Measurements from ENCODE around the gene SRM.
"Not testable (repeated sequence)": the region's sequence is repeated elsewhere in the genome, so short reads cannot be mapped to it uniquely, and the experiment has no call there.

Gene SRM

GRCh38 chr1:11064942-11065341 is 5.1 kb upstream of the SRM start:
- DNase-seq (ENCODE audit: low spot score), result no peak

GRCh38 chr1:11063937-11064537 is 4.2 kb upstream of the SRM start:
- not testable (repeated sequence) for DNase-seq (ENCODE audit: low spot score)

- peak; percentile 28 for DNase-seq (ENCODE audit: low spot score)
Measured at GRCh38 chr1:11062965-11063401, 3.2 kb upstream of the SRM start.

- no peak for DNase-seq (ENCODE audit: low spot score)
Measured at GRCh38 chr1:11061652-11062365, 2.0 kb upstream of the SRM start.

- DNase-seq (ENCODE audit: low spot score), result no peak
Measured at GRCh38 chr1:11059155-11059967, 457 bp downstream of the SRM start.

- DNase-seq (ENCODE audit: low spot score), result no peak
Measured at GRCh38 chr1:11058595-11059154, 1.1 kb downstream of the SRM start.

DNA sequence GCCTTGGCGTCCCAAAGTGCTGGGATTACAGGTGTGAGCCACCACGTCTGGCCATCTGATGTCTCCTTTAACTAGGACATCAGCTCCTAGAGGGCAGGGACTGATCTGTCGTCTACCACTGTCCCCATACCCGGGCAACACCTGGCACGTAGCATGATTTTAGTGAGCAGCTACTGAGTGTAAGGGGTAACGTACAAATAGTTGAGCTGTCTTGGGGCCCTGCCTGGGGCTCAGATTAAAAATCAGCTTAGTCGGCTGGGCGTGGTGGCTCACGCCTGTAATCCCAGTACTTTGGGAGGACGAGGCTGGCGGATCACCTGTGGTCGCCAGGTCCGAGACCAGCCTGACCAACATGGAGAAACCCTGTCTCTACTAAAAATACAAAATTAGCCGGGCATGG is 1.8 kb downstream of the SRM start:
- no peak for DNase-seq (ENCODE audit: low spot score)

GRCh38 chr1:11057477-11057876 is 2.3 kb downstream of the SRM start:
- DNase-seq (ENCODE audit: low spot score), result no peak

DNA sequence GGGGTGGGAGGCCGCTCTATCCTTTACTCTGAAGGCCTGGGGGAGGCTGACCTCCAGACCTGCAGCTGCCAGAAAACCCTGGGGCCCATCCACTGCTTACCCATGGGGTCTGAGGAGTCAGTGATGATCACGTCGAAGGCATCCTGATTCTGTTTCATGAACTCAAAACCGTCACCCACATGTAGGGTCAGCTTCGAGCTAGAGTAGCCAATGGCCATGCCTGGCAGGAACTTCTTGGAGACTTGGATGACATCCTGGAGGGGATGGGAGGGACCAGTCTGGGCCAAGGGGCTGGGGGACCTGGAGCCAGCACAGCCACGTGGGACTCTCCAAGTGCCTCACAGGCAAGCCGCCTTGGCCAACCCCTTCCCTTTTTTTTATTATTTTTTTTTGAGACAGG is 3.3 kb downstream of the SRM start:
- no peak for DNase-seq (ENCODE audit: low spot score)

- DNase-seq (ENCODE audit: low spot score), result no peak
Measured at GRCh38 chr1:11055676-11056075, 4.1 kb downstream of the SRM start.

- DNase-seq (ENCODE audit: low spot score), result no peak
Measured at GRCh38 chr1:11054666-11055065, 5.2 kb downstream of the SRM start.

- DNase-seq (ENCODE audit: low spot score), result no peak
Measured at GRCh38 chr1:11054181-11054580, 5.6 kb downstream of the SRM start.

DNA sequence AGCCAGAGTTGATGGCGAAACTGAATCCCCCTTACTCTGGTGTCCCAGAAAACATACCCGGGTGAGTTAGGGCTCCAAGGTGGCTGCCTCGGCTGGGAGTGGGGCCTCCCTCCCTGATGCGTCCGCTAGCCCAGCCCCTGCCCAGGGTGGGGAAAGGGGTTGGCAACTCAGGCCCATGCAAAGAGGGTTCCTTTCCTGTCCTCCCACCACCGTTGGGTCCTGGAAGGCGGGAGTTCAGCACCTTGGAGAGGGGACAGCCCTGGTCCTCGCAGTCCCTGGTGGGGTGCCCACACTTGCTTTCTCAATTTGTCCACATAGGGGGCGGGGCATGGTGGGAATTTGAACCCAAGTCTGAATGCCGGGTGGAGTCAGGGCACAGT is 6.1 kb downstream of the SRM start:
- no peak for DNase-seq (ENCODE audit: low spot score)

DNA sequence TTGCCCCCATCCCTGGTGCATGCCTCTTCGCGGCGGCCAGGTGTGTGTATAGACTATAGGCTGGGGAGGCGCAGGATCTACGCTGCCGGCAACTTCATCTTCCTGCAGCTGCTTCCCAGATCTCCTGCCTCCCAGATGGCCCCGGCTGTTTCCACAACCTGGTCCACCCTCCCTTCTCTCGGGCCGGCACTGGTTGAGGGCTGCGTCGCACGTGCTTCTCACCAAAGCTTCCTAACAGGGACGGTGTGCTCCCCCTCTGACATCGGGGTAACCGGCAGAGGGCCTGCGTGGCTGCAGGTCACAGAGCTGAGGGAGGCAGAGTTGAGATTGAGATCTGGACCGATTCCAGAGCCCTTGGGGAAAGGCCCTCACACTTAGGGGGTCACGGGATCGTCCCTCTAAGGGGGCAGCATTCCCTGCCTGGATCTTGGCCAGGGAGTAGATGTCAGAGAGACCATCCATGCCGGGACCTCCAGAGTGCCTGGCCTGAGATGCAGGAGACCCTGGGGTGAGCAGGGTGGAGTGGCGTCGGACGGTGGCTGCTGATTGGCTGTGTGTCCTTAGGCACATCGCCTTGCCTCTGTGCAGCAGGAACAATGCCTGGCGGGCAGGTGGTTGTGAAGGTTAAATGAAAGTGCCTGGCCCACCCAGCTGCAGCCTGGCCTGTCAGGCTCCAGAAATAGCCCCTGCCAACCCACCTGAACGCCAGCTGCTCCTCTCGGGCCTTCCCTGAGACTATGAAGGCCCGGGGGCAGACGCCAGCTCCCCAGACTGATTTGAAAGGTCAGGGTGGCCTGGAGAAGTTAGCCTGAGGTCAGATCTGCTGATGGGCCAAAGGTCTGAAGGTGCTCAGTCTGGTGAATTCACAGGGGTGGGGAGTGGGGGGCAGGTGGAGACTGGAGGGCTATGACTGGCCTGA is 6.7 kb downstream of the SRM start:
- no peak for DNase-seq (ENCODE audit: low spot score)

GRCh38 chr1:11051781-11052511 is 7.9 kb downstream of the SRM start:
- DNase-seq (ENCODE audit: low spot score), result no peak

DNA sequence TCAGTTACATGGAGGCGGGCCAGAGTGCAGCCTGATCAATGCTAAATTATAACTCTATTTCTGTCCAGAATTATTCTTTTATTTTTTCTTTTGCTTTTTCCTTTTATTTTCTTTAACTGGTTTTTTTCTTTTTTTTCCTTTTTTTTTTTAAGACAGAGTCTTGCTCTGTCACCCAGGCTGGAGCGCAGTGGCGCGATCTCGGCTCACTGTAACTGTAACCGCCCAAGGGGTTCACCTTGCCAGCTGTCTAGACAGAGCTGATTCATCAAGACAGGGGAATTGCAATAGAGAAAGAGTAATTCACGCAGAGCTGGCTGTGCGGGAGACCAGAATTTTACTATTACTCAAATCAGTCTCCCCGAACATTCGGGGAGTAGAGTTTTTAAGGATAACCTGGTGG is 8.7 kb downstream of the SRM start:
- DNase-seq (ENCODE audit: low spot score), result not testable (repeated sequence)

DNA sequence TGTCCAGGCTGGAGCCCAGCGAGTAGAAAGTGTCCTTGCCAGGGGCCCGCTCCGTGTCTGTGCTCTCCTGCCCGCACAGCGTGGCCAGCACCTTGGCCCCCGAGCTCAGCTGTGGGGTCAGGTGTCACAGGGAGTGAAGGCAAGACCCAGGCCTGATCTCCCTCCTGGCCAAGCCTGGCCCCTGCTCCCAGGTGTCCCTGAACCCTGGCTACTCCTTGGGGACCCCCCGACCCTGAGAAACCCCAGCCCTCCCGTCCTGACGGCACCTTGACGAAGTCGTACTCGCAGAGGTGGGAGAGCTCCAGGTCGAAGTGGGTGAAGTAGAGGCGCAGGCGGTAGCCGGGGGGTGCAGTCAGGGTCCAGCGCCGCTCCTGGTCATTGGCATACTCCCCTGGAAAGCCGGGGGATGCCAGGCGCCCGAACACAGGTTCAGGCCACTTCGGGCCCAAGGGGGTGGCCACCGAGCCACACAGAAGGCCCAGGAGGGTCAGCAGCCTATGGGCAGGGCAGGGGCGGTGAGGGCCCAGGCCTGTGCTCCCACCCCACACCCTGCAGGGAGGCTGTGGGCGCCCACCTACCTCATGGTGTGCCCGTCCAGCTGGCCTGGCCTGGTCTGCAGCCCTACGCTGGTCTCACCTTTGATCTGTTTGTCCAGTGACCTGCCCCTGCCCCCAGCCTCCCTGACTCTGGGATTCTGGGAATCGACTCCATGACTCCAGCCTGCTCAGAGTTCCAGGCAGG is 13.0 kb downstream of the SRM start, which contains the start of gene MASP2:
TSS of gene MASP2 (minus strand) at position 615 of the 741 bp plus-strand sequence. CDS start at position 583, 32 bp downstream.
- no peak for DNase-seq (ENCODE audit: low spot score)

DNA sequence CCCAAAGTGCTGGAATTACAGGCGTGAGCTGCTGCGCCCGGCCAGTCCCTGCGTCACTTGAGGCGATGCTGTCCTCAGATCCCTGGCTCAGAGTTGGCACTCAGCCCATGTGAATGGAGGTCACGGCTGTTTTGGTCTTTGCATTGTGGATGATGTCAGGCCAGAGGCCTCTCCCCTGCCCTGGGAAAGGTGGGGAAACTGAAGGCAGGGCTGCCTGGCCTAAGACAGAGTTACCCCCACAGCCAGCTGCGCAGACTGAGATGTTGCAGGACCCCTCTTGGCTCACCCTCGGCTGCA is 13.6 kb downstream of the SRM start:
- no peak for DNase-seq (ENCODE audit: low spot score)

GRCh38 chr1:11045428-11046269 is 14.2 kb downstream of the SRM start:
- DNase-seq (ENCODE audit: low spot score), result no peak
